Activated CD8-positive, alpha-beta memory T cell treated with anti-CD3 and anti-CD28 coated beads, Interleukin-2, amount 50 U/mL, for 24 hours (primary cell): ENCODE measurements around the gene FAM124A.

ENCODE experiments used
- DNase-seq: peaks from one replicate; pipeline ENCODE4 v3.0.0-alpha.2; 2020; ENCODE audit errors: extremely low read depth

Gene FAM124A, protein sequence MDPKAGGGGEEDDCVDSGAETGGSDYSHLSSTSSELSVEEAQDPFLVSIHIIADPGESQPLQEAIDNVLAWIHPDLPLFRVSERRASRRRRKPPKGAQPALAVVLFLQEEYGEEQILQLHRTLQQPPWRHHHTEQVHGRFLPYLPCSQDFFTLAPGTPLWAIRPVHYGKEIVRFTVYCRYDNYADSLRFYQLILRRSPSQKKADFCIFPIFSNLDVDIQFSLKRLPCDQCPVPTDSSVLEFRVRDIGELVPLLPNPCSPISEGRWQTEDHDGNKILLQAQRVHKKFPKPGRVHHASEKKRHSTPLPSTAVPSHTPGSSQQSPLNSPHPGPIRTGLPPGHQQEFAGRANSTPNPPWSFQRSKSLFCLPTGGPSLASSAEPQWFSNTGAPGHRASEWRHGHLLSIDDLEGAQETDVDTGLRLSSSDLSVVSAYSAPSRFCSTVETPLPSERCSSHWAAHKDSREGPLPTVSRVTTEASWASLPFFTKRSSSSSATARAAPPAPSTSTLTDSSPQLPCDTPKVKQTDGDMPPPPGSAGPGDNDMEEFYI

DNA sequence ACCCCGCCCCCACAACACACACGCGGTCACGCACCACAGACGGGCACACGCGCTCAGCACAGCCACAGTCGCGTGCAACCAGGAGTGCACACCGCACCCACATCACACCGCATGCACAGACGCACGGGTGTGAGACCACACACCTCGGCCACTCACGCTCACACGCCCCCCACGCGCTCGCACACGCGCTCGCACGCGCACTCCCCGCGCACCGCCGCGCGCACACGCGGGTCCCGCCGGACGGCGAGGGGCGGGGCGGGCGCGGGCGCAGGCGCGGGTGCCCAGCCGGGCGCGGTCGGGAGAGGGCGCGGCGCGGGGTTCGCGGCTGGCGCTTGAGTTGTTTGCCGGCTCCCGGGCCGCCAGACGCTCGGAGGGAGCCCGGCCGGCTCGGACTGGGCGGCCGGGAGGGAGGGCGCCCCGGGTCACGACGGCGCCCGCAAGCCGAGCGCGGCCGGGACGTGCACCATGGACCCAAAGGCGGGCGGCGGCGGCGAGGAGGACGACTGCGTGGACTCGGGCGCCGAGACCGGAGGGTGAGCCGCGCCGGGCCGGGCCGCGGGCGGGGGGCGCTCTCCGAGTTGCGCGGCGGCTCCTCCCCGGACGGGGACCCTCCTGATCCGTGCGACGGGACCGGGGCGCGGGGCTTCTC is at the start of gene FAM124A:
TSS of gene FAM124A (plus strand) at position 362 of the 649 bp plus-strand sequence. CDS start at position 466, 104 bp downstream.
- DNase-seq, result no peak

DNA sequence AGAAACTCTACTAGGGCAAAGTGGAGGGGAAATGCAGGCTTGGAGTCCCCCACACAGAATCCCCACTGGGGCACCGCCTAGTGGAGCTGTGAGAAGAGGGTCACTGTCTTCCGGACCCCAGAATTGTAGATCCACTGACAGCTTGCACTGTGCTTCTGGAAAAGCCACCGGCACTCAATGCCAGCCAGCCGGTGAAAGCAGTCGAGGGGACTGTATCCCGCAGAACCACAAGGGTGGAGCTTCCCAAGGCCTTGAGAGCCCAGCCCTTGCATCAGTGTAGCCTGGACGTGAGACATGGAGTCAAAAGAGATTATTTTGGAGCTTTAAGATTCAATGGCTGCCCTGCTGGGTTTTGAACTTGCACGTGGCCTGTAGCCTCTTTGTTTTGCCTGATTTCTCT is 47.2 kb upstream of the FAM124A start:
- no peak for DNase-seq

DNA sequence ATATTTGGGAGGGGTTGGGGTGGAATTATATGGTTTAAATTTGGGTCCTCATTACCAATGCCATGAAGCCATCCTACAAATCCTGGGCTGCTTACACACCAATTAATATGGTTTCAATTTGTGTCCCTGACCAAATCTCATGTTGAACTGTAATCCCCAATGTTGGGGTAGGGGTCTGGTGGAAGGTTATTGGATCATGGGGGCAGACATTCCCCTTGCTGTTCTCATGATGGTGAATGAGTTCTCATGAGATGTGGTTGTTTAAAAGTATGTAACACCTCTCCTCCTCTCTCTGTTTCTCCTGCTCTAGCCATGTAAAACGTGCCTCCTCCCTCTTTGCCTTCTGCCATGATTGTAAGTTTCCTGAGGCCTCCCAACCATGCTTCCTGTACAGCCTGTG is 46.6 kb upstream of the FAM124A start:
- DNase-seq, result no peak

DNA sequence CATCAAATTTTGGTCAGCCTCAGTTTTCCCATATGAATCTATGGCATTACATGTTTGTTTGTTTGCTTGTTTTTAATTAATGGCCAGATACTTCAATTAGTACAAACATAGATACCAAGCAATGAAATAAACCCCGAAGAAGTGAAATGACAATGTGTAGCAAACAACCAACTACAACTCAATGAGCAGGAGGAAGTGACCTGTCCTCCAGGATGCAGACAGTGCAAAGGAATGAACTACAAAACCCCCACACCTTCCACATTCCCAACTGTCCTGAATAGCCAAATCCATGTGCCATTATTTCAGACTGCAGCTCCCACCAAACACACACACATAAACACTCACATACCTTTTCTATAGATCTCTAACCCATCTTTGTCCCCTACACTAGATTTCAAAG is 45.0 kb upstream of the FAM124A start:
- DNase-seq, result no peak

DNA sequence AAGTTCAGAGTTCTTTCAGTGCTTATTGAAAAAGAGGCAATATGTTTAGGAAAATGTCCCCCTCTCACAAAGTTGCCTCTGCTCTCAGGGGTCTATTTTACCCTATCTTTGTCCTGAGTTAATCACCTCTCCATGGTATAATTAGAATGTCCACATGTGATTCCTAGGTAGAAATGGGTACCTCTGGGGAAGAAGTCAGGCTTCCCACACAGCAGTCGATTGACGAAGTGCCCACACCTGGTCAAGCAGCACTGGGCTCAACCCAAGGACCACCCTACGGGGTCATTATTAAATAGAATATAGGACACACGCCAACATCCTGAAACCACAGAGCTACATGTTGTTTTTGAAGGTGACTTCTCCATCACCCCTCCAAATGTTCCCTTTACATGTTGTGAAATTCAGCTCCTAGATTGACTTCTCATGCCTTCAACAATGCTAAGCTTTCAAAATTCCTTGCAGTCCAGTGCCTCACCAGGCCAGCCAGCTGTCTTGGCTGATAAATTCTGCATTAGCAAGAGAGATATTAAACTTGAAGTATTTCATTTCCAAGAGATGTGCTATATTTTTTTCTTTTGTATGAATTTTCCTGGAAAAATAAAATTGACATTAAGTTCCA is 43.6 kb upstream of the FAM124A start:
- no peak for DNase-seq

DNA sequence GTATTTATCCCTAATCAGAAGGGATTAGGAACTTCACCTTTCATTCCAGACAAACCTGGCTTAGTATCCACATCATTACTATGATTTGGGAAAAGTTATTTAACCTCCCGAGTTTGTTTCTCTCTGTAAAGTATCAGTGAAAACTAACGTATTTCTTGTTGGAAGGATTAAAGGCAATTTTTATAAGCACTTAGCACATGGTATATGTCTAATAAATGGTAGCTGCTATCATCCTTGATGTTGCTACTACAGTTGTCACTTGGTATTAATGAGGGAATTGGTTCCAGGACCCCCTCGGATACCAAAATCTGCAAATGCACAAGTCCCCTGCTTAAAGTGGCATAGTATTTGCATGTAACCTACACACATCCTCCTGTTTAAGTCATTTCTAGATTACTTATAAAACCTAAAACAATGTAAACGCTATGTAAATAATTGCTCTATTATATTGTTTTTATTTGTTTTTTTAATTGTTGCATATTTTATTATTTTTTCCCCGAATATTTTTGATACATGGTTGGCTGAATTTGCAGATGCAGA is 42.7 kb upstream of the FAM124A start:
- DNase-seq, result no peak

DNA sequence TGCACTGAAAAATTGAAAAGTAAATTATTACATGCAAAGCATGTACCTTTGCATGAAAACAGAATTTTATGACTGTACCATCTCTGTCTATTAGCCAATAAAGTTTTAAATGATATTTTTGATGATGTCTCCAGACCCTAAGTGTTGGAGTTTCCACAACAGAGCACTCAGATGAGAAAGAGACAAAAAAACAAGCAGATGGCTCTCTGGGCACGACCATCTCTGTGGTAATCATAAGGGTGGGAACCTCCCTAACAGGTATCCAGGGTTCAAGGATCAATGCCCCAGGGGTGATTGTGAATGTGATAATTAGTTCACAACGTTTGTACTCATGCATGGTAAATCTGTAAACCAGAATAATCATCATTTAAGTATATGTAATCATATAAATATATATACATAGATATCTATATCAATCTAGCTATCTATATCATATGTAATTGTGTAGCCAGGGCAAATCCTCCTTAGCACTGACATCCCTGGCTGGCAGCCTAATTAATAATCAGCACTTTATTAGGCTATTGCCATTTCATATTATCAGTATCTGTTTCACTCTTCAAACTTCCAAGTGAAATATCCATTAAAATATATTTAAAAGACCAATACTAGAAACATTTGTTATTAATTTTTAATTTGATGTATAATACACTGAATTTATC is 41.2 kb upstream of the FAM124A start:
- DNase-seq, result no peak

DNA sequence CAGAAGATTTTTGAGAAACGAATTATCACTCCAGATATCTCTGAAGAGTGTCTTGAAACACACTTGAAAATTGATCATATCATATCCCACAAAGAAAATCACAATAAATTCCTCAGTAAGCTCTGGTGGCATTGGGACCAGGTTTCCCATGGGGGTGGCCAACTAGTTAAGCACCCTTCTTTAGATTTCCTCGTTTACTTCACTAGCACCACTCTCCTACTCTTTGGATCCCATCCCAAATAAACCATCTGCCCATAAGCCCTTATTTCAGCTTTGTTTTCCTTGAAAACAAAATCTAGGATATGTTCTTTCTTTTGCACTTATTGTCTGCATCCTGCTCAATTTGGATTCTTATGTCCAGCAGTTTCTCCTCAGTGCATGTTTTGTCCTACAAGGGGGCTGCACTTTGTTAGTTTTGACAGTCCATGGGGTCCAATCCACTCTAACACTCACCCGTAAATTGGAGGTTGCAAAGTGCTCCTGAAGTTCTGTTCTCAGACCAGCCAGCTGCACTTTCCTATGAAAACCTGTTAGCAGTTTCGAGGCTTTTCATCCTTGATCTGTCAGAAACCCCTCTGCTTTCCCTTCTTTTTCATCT is 40.3 kb upstream of the FAM124A start:
- no peak for DNase-seq

DNA sequence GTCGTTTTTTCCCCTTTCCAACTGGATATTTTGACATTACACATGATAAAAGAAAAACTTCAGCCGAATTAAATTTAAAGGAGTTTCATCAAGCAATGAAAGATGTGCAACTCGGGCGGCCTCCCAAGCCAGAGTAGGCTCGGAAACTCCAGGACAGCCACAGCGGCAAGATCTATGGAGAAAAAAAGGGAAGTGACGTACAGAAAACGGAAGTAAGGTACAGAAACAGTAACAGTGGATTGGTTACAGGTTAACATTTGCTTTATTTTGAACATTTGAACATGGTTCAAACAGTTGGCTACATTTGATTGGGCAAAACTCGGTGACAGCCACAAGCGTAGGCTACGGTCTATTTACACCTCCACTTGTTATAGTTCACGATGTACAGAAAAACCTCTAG is 30.5 kb upstream of the FAM124A start:
- no peak for DNase-seq

DNA sequence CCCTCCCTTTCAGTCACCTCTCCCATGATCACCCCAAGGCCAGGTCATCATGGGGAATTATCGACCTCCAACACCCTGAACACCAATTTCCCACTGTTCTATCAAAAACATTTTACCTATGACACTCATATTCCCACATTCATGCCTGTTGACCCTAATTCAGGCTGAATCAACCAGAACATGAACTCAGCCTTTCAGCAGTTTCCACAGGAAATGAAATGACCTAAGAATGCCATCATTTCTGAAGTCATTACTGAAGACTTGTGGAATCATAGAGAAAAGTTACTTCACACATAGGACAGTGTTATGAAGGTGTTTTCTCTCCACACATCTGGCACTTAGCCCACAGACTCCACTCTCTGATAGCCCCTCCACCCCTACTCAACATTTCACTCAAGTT is 29.9 kb upstream of the FAM124A start:
- no peak for DNase-seq

DNA sequence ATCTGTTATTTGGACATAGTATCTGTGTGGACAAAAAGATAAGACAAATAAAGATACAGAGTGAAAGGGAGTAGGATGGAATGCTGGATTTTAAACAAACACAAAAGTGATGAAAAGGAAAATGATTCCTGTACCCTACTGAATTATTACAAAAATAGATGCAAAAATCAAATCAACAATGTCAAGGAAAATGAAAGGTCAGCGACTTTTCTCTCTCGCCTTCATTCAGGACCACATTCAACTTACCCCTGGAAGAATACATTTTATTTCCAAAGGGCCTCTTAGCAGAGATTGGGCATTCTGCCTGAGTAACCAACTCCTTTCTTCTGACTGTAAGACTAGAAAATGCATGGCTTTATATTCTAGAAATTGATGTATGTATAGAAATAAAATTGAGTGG is 28.8 kb upstream of the FAM124A start:
- DNase-seq, result no peak

DNA sequence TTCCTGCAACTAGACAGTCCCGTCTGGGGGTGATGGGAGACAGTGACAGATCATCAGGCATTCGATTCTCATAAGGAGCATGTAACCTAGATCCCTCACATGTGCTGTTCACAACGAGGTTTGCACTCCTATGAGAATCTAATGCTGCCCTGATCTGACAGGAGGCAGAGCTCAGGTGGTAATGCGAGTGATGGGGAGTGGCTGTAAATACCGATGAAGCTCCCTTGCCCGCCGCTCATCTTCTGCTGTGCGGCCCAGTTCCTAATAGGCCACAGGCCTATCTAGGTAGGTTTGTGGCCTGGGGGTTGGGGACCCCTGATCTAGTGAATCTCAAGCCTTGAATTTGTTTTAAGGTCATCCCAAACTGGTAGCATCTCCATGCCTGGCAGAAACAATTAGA is 27.3 kb upstream of the FAM124A start:
- no peak for DNase-seq

DNA sequence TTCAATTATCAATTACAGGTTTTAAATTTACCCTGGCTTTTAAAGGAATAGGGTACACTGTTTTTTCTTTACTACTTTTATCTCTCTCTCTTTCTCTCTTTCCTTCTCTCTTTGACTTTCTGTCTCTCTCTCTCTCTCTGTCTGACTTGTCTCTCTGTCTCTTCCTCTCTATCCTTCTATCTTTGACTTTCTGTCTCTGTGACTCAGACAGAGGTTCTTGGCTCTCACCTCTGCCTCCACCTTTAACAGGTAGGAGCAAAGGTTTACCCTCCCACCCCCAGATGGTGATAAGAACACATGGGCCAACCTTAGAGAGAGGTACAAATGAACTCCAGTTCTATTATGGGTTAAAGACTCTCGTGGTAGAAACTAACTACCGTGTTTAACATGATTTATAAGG is 20.3 kb upstream of the FAM124A start:
- DNase-seq, result no peak

DNA sequence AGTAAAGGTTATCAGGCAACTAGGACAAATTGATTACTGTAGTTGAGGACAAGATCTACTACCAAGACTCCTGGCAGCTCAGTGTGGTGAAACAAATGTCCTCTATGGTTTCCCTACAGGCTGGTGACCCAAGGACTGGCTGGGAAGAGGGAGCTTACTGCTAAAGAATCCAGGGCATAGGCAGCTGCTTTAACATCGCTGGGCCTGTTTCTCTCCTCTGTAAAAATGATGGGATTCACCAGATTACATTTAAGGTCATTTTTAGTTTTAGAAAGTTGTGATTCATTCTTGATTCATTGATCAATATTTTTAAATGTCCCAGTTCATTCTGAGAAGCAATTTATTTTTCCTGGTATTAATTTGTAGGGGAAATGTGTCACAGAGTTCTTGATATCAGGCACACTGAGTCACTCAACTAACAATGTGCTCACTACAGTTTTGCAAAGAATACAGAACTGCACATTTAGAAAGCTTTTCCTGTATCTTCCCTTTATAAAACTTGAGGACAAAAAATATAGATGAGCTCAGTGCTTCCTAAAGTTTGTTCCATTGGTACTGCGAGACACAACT is 19.6 kb upstream of the FAM124A start:
- no peak for DNase-seq

DNA sequence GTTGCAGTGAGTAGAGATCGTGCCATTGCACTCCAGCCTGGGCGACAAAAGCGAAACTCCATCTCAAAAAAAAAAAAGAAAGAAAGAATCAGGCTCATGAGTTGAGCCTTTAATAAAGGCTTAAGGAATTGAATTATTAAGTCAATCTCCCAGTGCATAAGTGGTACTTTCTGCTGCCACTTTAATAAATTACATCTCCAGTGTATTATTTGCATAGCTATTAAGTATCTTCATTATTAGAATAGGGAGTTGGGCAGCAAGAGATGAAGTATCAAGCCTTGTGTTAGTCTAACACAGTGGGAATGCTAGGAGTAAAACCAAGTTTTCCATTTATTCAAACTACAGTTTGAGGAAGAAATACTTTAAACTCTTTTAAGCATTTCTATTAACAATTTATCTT is 15.6 kb upstream of the FAM124A start:
- DNase-seq, result no peak

DNA sequence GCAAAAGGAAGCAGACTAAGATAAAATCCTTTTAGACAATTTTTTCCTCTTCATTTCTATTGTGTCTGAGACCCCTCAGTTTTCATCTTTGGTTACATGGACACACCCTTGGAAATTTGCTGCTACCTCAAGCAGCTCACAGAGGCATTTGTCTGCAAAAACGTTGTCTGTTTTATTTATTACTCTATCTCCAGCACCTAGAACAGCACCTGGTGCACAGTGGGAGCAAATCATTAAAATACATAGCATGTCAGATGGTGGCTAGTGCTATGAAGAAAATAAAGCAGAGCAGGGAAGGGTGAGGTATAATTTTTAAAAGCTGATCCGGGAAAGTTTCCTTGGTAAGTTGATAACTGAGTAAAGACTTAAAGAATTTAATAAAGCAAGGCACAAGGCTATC is 14.3 kb upstream of the FAM124A start:
- DNase-seq, result no peak

DNA sequence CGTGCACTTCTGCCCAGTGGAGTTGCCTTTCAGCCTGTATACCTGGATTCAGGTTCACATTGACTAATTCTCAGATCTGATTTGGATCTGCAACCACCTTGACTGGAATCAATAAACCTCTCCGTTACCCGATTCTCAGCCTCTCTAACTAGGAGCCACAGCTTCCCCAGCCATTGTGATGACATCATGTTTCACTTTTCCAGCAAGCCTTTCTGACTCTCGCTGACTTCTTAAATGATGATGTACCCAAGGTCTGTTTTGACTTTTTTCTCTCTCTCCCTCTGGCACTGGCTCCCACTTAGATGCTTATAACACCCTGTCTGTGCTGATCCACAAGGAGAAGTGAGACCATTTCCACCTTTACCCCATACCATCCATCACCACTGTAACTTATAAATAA is 13.5 kb upstream of the FAM124A start:
- DNase-seq, result no peak

DNA sequence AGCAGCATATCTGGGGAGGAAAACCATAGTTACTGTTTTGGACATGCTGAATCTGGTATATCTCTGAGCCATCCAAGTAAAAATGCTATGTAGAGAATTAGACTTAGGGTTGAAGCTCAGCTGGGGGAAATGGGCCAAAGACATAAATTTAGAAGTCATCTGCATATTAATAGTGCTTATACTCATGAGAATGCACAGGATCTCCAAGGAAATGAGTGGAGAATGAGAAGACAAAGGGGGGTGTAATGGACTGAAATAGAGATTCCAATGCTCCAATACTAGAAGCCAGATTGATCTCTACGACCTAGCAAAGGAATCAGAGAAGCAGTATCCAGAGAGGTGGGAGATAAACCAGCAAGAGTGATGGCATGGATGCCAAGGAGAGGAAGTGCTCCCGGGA is 10.3 kb upstream of the FAM124A start:
- DNase-seq, result no peak

DNA sequence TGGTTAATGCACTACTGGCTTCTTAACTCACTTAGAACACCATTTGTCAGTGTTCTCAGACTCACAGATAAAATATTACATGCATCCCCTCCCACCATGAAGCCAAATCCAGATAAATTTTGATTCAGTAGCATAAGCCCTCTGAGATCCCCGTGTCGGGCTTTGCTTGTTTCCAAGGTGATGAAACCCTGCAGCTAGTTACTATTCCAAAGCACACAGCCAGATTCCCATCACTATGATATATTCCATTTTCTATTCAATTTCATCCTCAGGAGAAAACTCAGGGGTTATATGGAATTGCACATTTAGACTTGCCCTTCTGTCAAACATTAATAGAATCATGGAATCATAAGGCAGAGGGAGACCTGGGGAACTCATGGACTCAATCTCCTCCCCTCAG is 9.4 kb upstream of the FAM124A start:
- DNase-seq, result no peak

DNA sequence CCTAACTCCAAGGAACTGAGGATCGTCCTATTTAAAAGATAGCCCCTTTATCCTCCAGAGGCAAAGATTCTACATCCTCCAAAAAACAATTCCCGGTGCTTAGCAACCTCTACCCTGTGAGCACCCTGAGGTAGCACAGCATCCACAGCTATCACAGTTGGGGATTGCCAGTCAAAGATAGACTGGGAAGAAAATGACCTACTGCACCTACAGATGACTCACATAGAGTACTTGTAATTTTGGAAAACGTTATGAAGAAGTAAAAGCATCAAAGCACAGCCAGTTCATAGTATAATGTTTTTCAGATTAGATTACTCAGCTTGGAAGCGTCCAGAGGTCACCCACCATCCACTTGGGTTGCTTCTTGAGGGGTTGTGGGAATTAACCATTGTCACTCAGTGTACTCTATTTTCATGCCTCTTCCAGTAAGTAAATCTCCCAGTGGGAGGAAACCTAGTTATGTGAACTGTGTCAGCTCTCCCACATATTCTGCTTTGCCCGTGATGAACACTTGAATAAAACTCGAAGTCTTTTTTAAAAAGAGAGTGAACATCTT is 8.9 kb upstream of the FAM124A start:
- DNase-seq, result no peak

DNA sequence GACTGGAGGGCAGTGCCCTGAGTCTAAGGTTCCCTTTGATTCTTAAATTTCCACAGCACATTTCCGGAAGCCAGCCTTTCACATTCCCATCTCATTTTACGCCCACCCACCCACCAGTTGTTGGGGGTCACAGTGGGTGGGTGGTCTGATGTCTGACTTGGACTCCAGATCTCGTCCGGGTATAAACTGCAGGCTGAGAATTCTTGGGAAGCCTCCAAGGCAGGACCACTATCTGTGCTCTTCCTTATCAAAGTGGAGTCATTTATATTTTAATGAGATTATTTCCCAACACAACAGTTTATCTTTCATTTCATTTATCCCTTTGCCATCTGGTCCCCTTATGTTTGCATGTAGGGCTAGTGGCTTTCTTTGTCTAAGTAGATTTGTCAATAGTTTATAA is 3.6 kb upstream of the FAM124A start:
- DNase-seq, result no peak
